HG03439 (cell line): ENCODE data around the gene SPATS2.
A peak's percentile ranks its signal among the peaks of the same experiment; 100 is the strongest.

Experiments used
- ATAC-seq: cut with Tn5 transposase; IDR thresholded peaks from one replicate; pipeline ENCODE4 v1.9.1; 2021; ENCODE audit warnings: mild to moderate bottlenecking, moderate library complexity; ENCODE audit not compliant: unreplicated experiment

The SPATS2 gene

GRCh38 chr12:49567611-49568441, 200.6 kb downstream of the SPATS2 start, which contains the start of gene MCRS1:
Gene MCRS1, minus strand, starts transcription at chr12:49568142. Its CDS starts 1,411 bp downstream, at chr12:49566731.
- peak; percentile 86 for ATAC-seq

GRCh38 chr12:49568442-49569162, 201.3 kb downstream of the SPATS2 start:
- peak; percentile 2 for ATAC-seq
